HCT116 (cell line): ENCODE measurements around the gene TRIM68. TPM values are rescaled to one million over a fixed set of nuclear protein-coding genes. Genes with fewer than 3 reads are reported as not detected.

Experiments used
- ATAC-seq: fragments of 200-7000 bp; cut with Tn5 transposase; 2 replicates; pipeline ENCODE4 v1.9.1; 2020; ENCODE audit warnings: mild to moderate bottlenecking, moderate library complexity
- BruUV-seq: library from RNA; stranded (reverse); fragments of 400-500 nt; replicated peaks from 2 replicates; lab custom pipeline; 2021; lab: Mats Ljungman, UMichigan
- CTCF ChIA-PET: fragments of 300-600 bp; sonication (Branson Sonifier 250); formaldehyde crosslinking; loops from one replicate; lab custom pipeline; 2021; ENCODE audit warnings: antibody characterized with exemption; lab: Charles Lee
- POLR2A ChIA-PET: fragments of 300-600, 350-600 bp; sonication (Branson Sonifier 250); formaldehyde crosslinking; loops from one replicate; lab custom pipeline; 2021; ENCODE audit warnings: antibody characterized with exemption; lab: Charles Lee
- RAD21 ChIA-PET, 2 experiments: fragments of 300-600 bp; sonication (Branson Sonifier 250); formaldehyde crosslinking; loops; one replicate each; lab custom pipeline; 2023; ENCODE audit warnings: low total read pairs in 2 of 2; ENCODE audit not compliant: uncharacterized antibody in 2 of 2, unreplicated experiment in 2 of 2, low non-redundant PET in 1 of 2; lab: Charles Lee
- DNase-seq: peaks from one replicate; pipeline ENCODE4 v3.0.0-alpha.2; 2010; ENCODE audit warnings: low read depth, low spot score
- H2AFZ ChIP-seq: fragments of 200-600 bp; shearing (Covaris generic), sonication (generic); 2 replicates; pipeline ENCODE4 v1.6.1; 2017; ENCODE audit warnings: low read depth, mixed run types, mixed read lengths, antibody characterized with exemption, low read length; ENCODE audit not compliant: poor library complexity, severe bottlenecking
- H3K27ac ChIP-seq: 2 replicates; pipeline ENCODE4 v1.5.1; 2012; ENCODE audit warnings: low read depth, low read length
- H3K27me3 ChIP-seq: fragments of 200-600 bp; sonication (generic); 2 replicates; pipeline ENCODE4 v1.6.1; 2016; ENCODE audit warnings: mixed run types, low read length, mixed read lengths; ENCODE audit not compliant: insufficient read depth
- H3K36me3 ChIP-seq, 2 experiments: fragments of 200-500 bp in 1 of 2; fragments of 200-600 bp in 1 of 2; sonication (Bioruptor generic) in 1 of 2; sonication (generic) in 1 of 2; 2 replicates each; pipeline versions ENCODE4 v1.5.1 to v1.6.1; 2014 to 2016; ENCODE audit warnings: low read length in 2 of 2, inconsistent platforms in 1 of 2, mixed read lengths in 1 of 2, mixed run types in 1 of 2; ENCODE audit not compliant: insufficient read depth in 2 of 2, control insufficient read depth in 1 of 2
- H3K4me1 ChIP-seq, 2 experiments: fragments of 200-600 bp in 1 of 2; sonication (generic) in 1 of 2; 2 replicates each; pipeline versions ENCODE4 v1.5.1 to v1.6.1; 2012 to 2017; ENCODE audit warnings: low read length in 2 of 2, inconsistent platforms in 1 of 2, mild to moderate bottlenecking in 1 of 2, mixed read lengths in 1 of 2, mixed run types in 1 of 2, moderate library complexity in 1 of 2; ENCODE audit not compliant: insufficient read depth in 2 of 2, control insufficient read depth in 1 of 2
- H3K4me2 ChIP-seq: fragments of 200-600 bp; sonication (generic); 2 replicates; pipeline ENCODE4 v1.6.1; 2017; ENCODE audit warnings: mixed run types, low read length, mixed read lengths
- H3K4me3 ChIP-seq, 2 experiments: fragments of 200-600 bp in 1 of 2; sonication (generic) in 1 of 2; replicated peaks in 1 of 2; 2 replicates each; pipeline ENCODE4 v1.5.1; 2011 to 2016; ENCODE audit warnings: low read length in 2 of 2, control low read depth in 1 of 2, low read depth in 1 of 2, mild to moderate bottlenecking in 1 of 2, mixed read lengths in 1 of 2, mixed run types in 1 of 2
- H3K79me2 ChIP-seq: fragments of 200-600 bp; sonication (generic); 2 replicates; pipeline ENCODE4 v1.6.1; 2017; ENCODE audit warnings: mild to moderate bottlenecking, mixed run types, low read length, moderate library complexity, mixed read lengths; ENCODE audit not compliant: insufficient read depth
- H3K9ac ChIP-seq: fragments of 200-600 bp; sonication (generic); 2 replicates; pipeline ENCODE4 v1.6.1; 2016; ENCODE audit warnings: low read length, mixed read lengths
- H3K9me2 ChIP-seq: fragments of 200-600 bp; sonication (generic), shearing (Covaris generic); 2 replicates; pipeline ENCODE4 v1.6.1; 2017; ENCODE audit warnings: mixed run types, mild to moderate bottlenecking, moderate library complexity; ENCODE audit not compliant: insufficient read depth
- H3K9me3 ChIP-seq, 2 experiments: fragments of 200-500 bp in 1 of 2; fragments of 200-600 bp in 1 of 2; sonication (Bioruptor generic) in 1 of 2; sonication (generic) in 1 of 2; 2 replicates each; pipeline ENCODE4 v1.6.1; 2014 to 2017; ENCODE audit warnings: low read length in 2 of 2, mixed read lengths in 2 of 2, inconsistent platforms in 1 of 2, low read depth in 1 of 2, mild to moderate bottlenecking in 1 of 2, mixed run types in 1 of 2, moderate library complexity in 1 of 2; ENCODE audit not compliant: control insufficient read depth in 1 of 2, insufficient read depth in 1 of 2
- H4K20me1 ChIP-seq: fragments of 200-600 bp; sonication (generic), shearing (Covaris generic); 2 replicates; pipeline ENCODE4 v1.6.1; 2017; ENCODE audit warnings: mixed run types, mild to moderate bottlenecking, moderate library complexity; ENCODE audit not compliant: insufficient read depth
- ELF1 ChIP-seq: IDR thresholded peaks from 2 replicates; pipeline ENCODE4 v1.6.1; 2012; ENCODE audit warnings: low read depth, borderline replicate concordance
- EZH2phosphoT487 ChIP-seq: fragments of 200-600 bp; IDR thresholded peaks from 2 replicates; pipeline ENCODE4 v1.6.1; 2018; ENCODE audit warnings: antibody characterized with exemption, borderline replicate concordance
- FOSL1 ChIP-seq: IDR thresholded peaks from 2 replicates; pipeline ENCODE4 v1.6.1; 2012; ENCODE audit warnings: low read depth
- JUND ChIP-seq: IDR thresholded peaks from 2 replicates; pipeline ENCODE4 v1.6.1; 2012
- POLR2AphosphoS5 ChIP-seq: IDR thresholded peaks from 2 replicates; pipeline ENCODE4 v1.6.1; 2011; ENCODE audit warnings: mild to moderate bottlenecking, low read depth, low read length, moderate library complexity
- SRF ChIP-seq: IDR thresholded peaks from 2 replicates; pipeline ENCODE4 v1.6.1; 2012; ENCODE audit warnings: low read depth
- TCF7L2 ChIP-seq: IDR thresholded peaks from 2 replicates; pipeline ENCODE4 v1.7.0; 2011; ENCODE audit warnings: borderline replicate concordance, inconsistent platforms; ENCODE audit not compliant: insufficient read depth, insufficient read length; ENCODE audit errors: extremely low read depth
- YY1 ChIP-seq: IDR thresholded peaks from 2 replicates; pipeline ENCODE4 v1.6.1; 2011; ENCODE audit warnings: low read length, low read depth, moderate library complexity, mild to moderate bottlenecking; ENCODE audit not compliant: insufficient replicate concordance; ENCODE audit errors: extremely low read depth
- ZNF274 ChIP-seq: fragments of 200-500 bp; sonication (Bioruptor generic); IDR thresholded peaks from 2 replicates; pipeline ENCODE4 v1.6.1; 2014; ENCODE audit warnings: mild to moderate bottlenecking, low read depth, low read length, inconsistent platforms
- intact Hi-C: fragments of 100-400 bp; cut with micrococcal nuclease; formaldehyde crosslinking; loops from 2 replicates; pipeline ENCODE4 v1.10.0; 2022
- total RNA-seq: library from RNA; stranded (reverse); gene quantifications from one replicate; pipeline ENCODE4 v1.2.1, GENCODE V29; 2021; ENCODE audit not compliant: unreplicated experiment
- TF ChIP-seq, protein P1 (sequence below): IDR thresholded peaks from 2 replicates; pipeline ENCODE4 v1.6.1; 2012

The TRIM68 gene
- total RNA-seq, 1 experiment from 2014 or later: 8.3 TPM

DNA sequence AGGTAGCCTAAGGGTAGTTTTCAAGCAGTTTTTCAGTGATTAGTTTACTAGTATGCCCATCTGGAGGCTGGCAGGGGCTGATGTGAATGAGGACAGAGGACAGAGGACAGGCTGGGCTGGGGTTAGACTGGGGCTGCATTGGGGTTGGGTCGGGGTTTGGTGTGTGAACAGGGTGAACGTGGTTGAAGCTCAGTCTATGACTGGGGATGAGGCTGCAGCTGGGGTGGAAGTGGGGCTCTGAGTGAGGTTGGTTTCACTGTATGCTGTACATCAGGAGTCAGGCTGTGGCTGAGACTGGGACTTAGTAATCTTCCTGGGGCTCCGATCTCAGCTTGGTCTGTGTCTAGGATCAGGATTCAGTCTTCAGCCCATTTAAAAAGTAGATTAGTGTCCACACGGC is 36.2 kb upstream of the TRIM68 start:
- intact Hi-C loops: no loop called here
- ChIA-PET RAD21 (no interaction called here), POLR2A (no interaction called here), CTCF (no interaction called here)
- DNase-seq: no peak
- Histone ChIP-seq H3K27ac (no peak overlapping the region), H3K4me3 (no peak overlapping the region), H3K9me2 (no peaks in the 10 kb centered on the region), H2AFZ (no peak overlapping the region), H3K27me3 (peaks cover 72% of the 10 kb centered on the region), H3K36me3 (no peaks in the 10 kb centered on the region), H4K20me1 (no peaks in the 10 kb centered on the region), H3K79me2 (no peaks in the 10 kb centered on the region), H3K9me3 (no peaks in the 10 kb centered on the region), H3K9ac (no peak overlapping the region), H3K4me2 (no peak overlapping the region), H3K4me1 (no peaks in the 10 kb centered on the region)
- no TSS peak for BruUV-seq
- TF ChIP-seq EZH2phosphoT487: no peak
- TF ChIP-seq JUND: no peak
- no peak for TF ChIP-seq POLR2AphosphoS5
- no peak for TF ChIP-seq ZNF274
- TF ChIP-seq SRF: no peak
- TF ChIP-seq ELF1: no peak
- no peak for ATAC-seq

DNA sequence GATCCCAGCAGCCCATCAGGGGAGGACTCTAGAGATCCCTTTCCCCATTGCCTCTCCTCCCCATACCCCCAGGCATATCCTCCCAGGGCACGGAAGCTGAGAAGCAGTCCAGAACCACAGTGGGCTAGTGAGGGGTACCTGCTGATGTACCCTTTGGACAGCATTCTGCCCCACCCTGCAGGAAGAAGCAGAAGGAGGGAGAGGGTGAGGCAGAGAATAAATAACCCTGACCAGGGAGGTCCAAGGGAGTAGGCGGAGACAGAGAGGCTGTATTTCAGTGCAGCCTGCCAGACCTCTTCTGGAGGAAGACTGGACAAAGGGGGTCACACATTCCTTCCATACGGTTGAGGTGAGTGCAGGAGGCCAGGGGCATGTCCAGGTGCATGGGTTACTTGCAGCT is 35.7 kb upstream of the TRIM68 start, which contains the start of gene OR51E1:
OR51E1 (plus strand) TSS at position 301 of the 400 bp plus-strand sequence. CDS start 8,545 bp downstream, outside the sequence.
- no TSS peak for BruUV-seq
- ChIA-PET POLR2A (no interaction called here), RAD21 (no interaction called here), CTCF (no interaction called here)
- Histone ChIP-seq H3K36me3 (no peaks in the 10 kb centered on the region), H3K27me3 (peaks cover 70% of the 10 kb centered on the region), H3K4me2 (no peak within 1 kb of the TSS), H4K20me1 (no peaks in the 10 kb centered on the region), H3K79me2 (no peaks in the 10 kb centered on the region), H3K4me1 (no peaks in the 10 kb centered on the region), H3K9ac (no peak within 1 kb of the TSS), H3K9me3 (no peaks in the 10 kb centered on the region), H3K27ac (no peak within 1 kb of the TSS), H2AFZ (no peak within 1 kb of the TSS), H3K9me2 (no peaks in the 10 kb centered on the region), H3K4me3 (no peak within 1 kb of the TSS)
- TF ChIP-seq TCF7L2 (no peak), ZNF274 (no peak), YY1 (no peak), FOSL1 (no peak)
- TF ChIP-seq, protein P1, sequence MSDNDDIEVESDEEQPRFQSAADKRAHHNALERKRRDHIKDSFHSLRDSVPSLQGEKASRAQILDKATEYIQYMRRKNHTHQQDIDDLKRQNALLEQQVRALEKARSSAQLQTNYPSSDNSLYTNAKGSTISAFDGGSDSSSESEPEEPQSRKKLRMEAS: no peak
- intact Hi-C loops: no loop called here
- DNase-seq: no peak
- ATAC-seq: no peak; the same call in 1 of the 2 replicates
